HepG2 (cell line): ENCODE measurements around the gene C18orf54. TPM values are rescaled to one million over a fixed set of nuclear protein-coding genes. Genes with fewer than 3 reads are reported as not detected.

Source experiments
- ATAC-seq: fragments of 200-7000 bp; cut with Tn5 transposase; 3 replicates; pipeline ENCODE4 v1.9.1; 2020; ENCODE audit warnings: mild to moderate bottlenecking, moderate library complexity
- BruUV-seq: library from RNA; stranded (reverse); fragments of 400-500 nt; replicated peaks from 2 replicates; lab custom pipeline; 2021; lab: Mats Ljungman, UMichigan
- CTCF ChIA-PET: fragments of 300-600 bp; formaldehyde crosslinking; extraction: SDS; loops from one replicate; lab custom pipeline; 2021; ENCODE audit warnings: low total read pairs, inconsistent platforms, low intra/inter-chr PET ratio; lab: Yijun Ruan, JAX
- POLR2A ChIA-PET: fragments of 350-600 bp; sonication (Branson Sonifier 250); formaldehyde crosslinking; loops from one replicate; lab custom pipeline; 2020; ENCODE audit warnings: antibody characterized with exemption, inconsistent platforms; lab: Yijun Ruan, JAX
- DNase-seq: peaks from one replicate; pipeline ENCODE4 v3.0.0-alpha.2; 2015; ENCODE audit warnings: low spot score
- FAIRE-seq: peaks from 3 replicates; lab custom pipeline; 2011; peaks lifted over from hg19 to GRCh38; lab: Jason Lieb, UNC
- H2AFZ ChIP-seq: one replicate; pipeline ENCODE4 v1.6.1; 2011; ENCODE audit warnings: low read length, inconsistent platforms
- H3K27ac ChIP-seq: fragments of 300-600 bp; 3 replicates; pipeline ENCODE4 v1.8.0; 2011; ENCODE audit warnings: mixed run types, mild to moderate bottlenecking, mixed read lengths, low read length, inconsistent platforms; ENCODE audit not compliant: insufficient read depth; ENCODE audit errors: extremely low read length
- H3K27me3 ChIP-seq, 2 experiments: fragments of 200-600 bp in 1 of 2; 2 replicates in 1 of 2; 3 replicates in 1 of 2; pipeline versions ENCODE4 v1.6.0 to v1.8.0; 2011; ENCODE audit warnings: low read length in 2 of 2, mild to moderate bottlenecking in 2 of 2, moderate library complexity in 2 of 2, inconsistent platforms in 1 of 2; ENCODE audit not compliant: insufficient read depth in 2 of 2, control insufficient read depth in 1 of 2
- H3K36me3 ChIP-seq, 2 experiments: fragments of 200-600 bp in 1 of 2; replicated peaks in 1 of 2; 2 replicates in 1 of 2; 3 replicates in 1 of 2; pipeline versions ENCODE4 v1.5.1 to v1.8.0; 2011; ENCODE audit warnings: low read length in 2 of 2, inconsistent platforms in 1 of 2; ENCODE audit not compliant: insufficient read depth in 2 of 2, control insufficient read depth in 1 of 2
- H3K4me1 ChIP-seq: 2 replicates; pipeline ENCODE4 v1.5.1; 2012; ENCODE audit warnings: low read length, inconsistent platforms; ENCODE audit not compliant: insufficient read depth
- H3K4me2 ChIP-seq: 2 replicates; pipeline ENCODE4 v1.6.0; 2011; ENCODE audit warnings: low read depth, low read length, inconsistent platforms
- H3K4me3 ChIP-seq, 3 experiments: fragments of 200-600 bp in 1 of 3; sonication (generic), shearing (Covaris generic) in 1 of 3; replicated peaks in 1 of 3; 2 replicates each; pipeline ENCODE4 v1.5.1; 2011 to 2016; ENCODE audit warnings: low read length in 3 of 3, inconsistent platforms in 2 of 3, low read depth in 2 of 3, mild to moderate bottlenecking in 2 of 3, control low read depth in 1 of 3, mixed read lengths in 1 of 3; ENCODE audit not compliant: insufficient read depth in 1 of 3
- H3K79me2 ChIP-seq: one replicate; pipeline ENCODE4 v1.6.1; 2011; ENCODE audit warnings: low read length, inconsistent platforms; ENCODE audit not compliant: insufficient read depth
- H3K9ac ChIP-seq: 2 replicates; pipeline ENCODE4 v1.6.0; 2011; ENCODE audit warnings: mild to moderate bottlenecking, low read depth, low read length, inconsistent platforms; ENCODE audit not compliant: insufficient read depth
- H3K9me3 ChIP-seq: 2 replicates; pipeline ENCODE4 v1.5.1; 2012; ENCODE audit warnings: mild to moderate bottlenecking, low read length
- H4K20me1 ChIP-seq: 2 replicates; pipeline ENCODE4 v1.6.0; 2011; ENCODE audit warnings: inconsistent platforms, mild to moderate bottlenecking, low read length, moderate library complexity; ENCODE audit not compliant: insufficient read depth
- ARID3A ChIP-seq: IDR thresholded peaks from 2 replicates; pipeline ENCODE4 v1.6.1; 2012; ENCODE audit warnings: low read depth, low read length, improper control_type of control experiment
- DPF2 ChIP-seq: sonication (generic); formaldehyde crosslinking; IDR thresholded peaks from 2 replicates; pipeline ENCODE4 v1.4.0; 2020; ENCODE audit warnings: mild to moderate bottlenecking, low read depth, missing genetic modification reagents, borderline replicate concordance
- JARID2 ChIP-seq: sonication (generic); formaldehyde crosslinking; IDR thresholded peaks from 2 replicates; pipeline ENCODE4 v1.8.1; 2023; ENCODE audit warnings: missing genetic modification reagents, inconsistent platforms; ENCODE audit not compliant: insufficient replicate concordance
- PBX2 ChIP-seq: IDR thresholded peaks from 2 replicates; pipeline ENCODE4 v1.6.1; 2016; ENCODE audit warnings: control low read depth
- TCF12 ChIP-seq, 2 experiments: fragments of 450-650 bp in 1 of 2; sonication (generic) in 1 of 2; formaldehyde crosslinking in 1 of 2; IDR thresholded peaks; 2 replicates each; pipeline versions ENCODE4 v1.6.1 to v1.8.0; 2017 to 2022; ENCODE audit warnings: antibody characterized with exemption in 1 of 2, mild to moderate bottlenecking in 1 of 2, missing genetic modification reagents in 1 of 2, moderate library complexity in 1 of 2
- ZFP1 ChIP-seq: IDR thresholded peaks from 2 replicates; pipeline ENCODE4 v1.6.1; 2016
- ZFP91 ChIP-seq: sonication (generic); formaldehyde crosslinking; IDR thresholded peaks from 2 replicates; pipeline ENCODE4 v1.9.0; 2022; ENCODE audit warnings: missing genetic modification reagents, mild to moderate bottlenecking, borderline replicate concordance
- ZNF337 ChIP-seq: sonication (generic); formaldehyde crosslinking; IDR thresholded peaks from 2 replicates; pipeline ENCODE4 v1.5.1; 2020; ENCODE audit warnings: missing genetic modification reagents, low read depth, mild to moderate bottlenecking, borderline replicate concordance
- ZNF552 ChIP-seq: sonication (generic); formaldehyde crosslinking; IDR thresholded peaks from 2 replicates; pipeline ENCODE4 v1.9.0; 2022; ENCODE audit warnings: missing genetic modification reagents, mild to moderate bottlenecking, borderline replicate concordance
- ZNF563 ChIP-seq: sonication (generic); formaldehyde crosslinking; IDR thresholded peaks from 2 replicates; pipeline ENCODE4 v1.8.0; 2022; ENCODE audit warnings: mild to moderate bottlenecking, moderate library complexity, missing genetic modification reagents
- ZNF709 ChIP-seq: sonication (generic); formaldehyde crosslinking; IDR thresholded peaks from 2 replicates; pipeline ENCODE4 v1.5.0; 2020; ENCODE audit warnings: mild to moderate bottlenecking, missing genetic modification reagents
- ZSCAN31 ChIP-seq: sonication (generic); formaldehyde crosslinking; IDR thresholded peaks from 2 replicates; pipeline ENCODE4 v1.5.0; 2020; ENCODE audit warnings: low read depth, mild to moderate bottlenecking, missing genetic modification reagents
- WGBS: methylation state at CpG from one replicate; pipeline ENCODE4 v1.1.6; 2017; ENCODE audit warnings: low lambda C conversion rate; 5-methylcytosine and 5-hydroxymethylcytosine counted together
- in situ Hi-C: cut with HindIII; loops from 2 replicates; pipeline ENCODE4 v1.10.0; 2017; ENCODE audit warnings: low pct_unique_long_range_greater_than_20kb; ENCODE audit not compliant: extremely low pct_ligation_motif_present
- intact Hi-C: fragments of 100-400 bp; cut with micrococcal nuclease; formaldehyde crosslinking; loops from one replicate; pipeline ENCODE4 v1.10.0; 2022; ENCODE audit not compliant: unreplicated experiment
- polyA plus RNA-seq, 8 experiments: library from polyadenylated mRNA; depleted of rRNA in 3 of 8; stranded (reverse) in 7 of 8; unstranded in 1 of 8; fragments of >200 nt; fragmentation: Illumina TruSeq in 4 of 8; extraction: Trizol in 4 of 8; gene quantifications; 2 replicates each; pipeline versions ENCODE4 v1.2.1 to v1.2.3, GENCODE V29; 2011 to 2016; ENCODE audit warnings: low read depth in 4 of 8, missing spikeins in 1 of 8, mixed read lengths in 1 of 8; ENCODE audit not compliant: insufficient read depth in 1 of 8
- total RNA-seq, 5 experiments: library from RNA; depleted of rRNA; stranded (reverse); fragments of >200 nt; fragmentation: Illumina TruSeq; extraction: Trizol; gene quantifications; 2 replicates each; pipeline ENCODE4 v1.2.3, GENCODE V29; 2016; ENCODE audit warnings: low read depth in 1 of 5

C18orf54 gene
- total and polyA plus RNA-seq, 2 of the 13 experiments (the other 11 are each of a cell fraction or from before 2014, with no cell fraction given) = 1.8 to 2.5 TPM

GRCh38 chr18:54393648-54394294 lies 36.1 kb downstream of the C18orf54 start (continued):
- TF ChIP-seq ARID3A (no peak), ZFP1 (CRISPR knock-in tag) (no peak), DPF2 (no peak), TCF12 (IDR thresholded peaks at IDR 0.05) (no peak), TCF12 (CRISPR knock-in tag; IDR thresholded peaks at IDR 0.05) (no peak), JARID2 (no peak), ZFP91 (CRISPR knock-in tag) (no peak), ZNF563 (CRISPR knock-in tag) (no peak)

- Histone ChIP-seq H3K27ac (no peak overlapping the region), H3K27me3 (no peaks in the 10 kb centered on the region; a peak in 1 of 5 replicates), H3K4me2 (no peak overlapping the region), H3K36me3 (no peaks in the 10 kb centered on the region), H3K9ac (no peak overlapping the region), H2AFZ (no peak overlapping the region), H3K4me1 (no peaks in the 10 kb centered on the region; the same call in 1 of the 2 replicates), H4K20me1 (no peaks in the 10 kb centered on the region), H3K9me3 (no peaks in the 10 kb centered on the region), H3K79me2 (no peaks in the 10 kb centered on the region), H3K4me3 (no peak overlapping the region)
- ChIA-PET POLR2A (no interaction called here), CTCF (no interaction called here)
- ATAC-seq = no peak
- 0% methylated on average over 1 of the region's 1 CpG for WGBS
- intact Hi-C loops = no loop called here
- BruUV-seq = no TSS peak
- DNase-seq = no peak
- in situ Hi-C loops = no loop called here
- TF ChIP-seq PBX2 (CRISPR knock-in tag) (no peak), ZSCAN31 (CRISPR knock-in tag) (no peak), ZNF552 (no peak), ZNF709 (CRISPR knock-in tag) (no peak), ZNF337 (no peak)
- FAIRE-seq = no peak
Measured at GRCh38 chr18:54396760-54397159, 39.1 kb downstream of the C18orf54 start.
